GM12878 (cell line): ENCODE results near the gene TMOD2. TPM values are rescaled to one million over a fixed set of nuclear protein-coding genes. Genes with fewer than 3 reads are reported as not detected.

Experiments used
- ATAC-seq: fragments of 200-7000 bp; cut with Tn5 transposase; 3 replicates; pipeline ENCODE4 v1.9.1; 2020; ENCODE audit warnings: mild to moderate bottlenecking, moderate library complexity
- BruUV-seq: library from RNA; stranded (reverse); fragments of 400-500 nt; replicated peaks from 2 replicates; lab custom pipeline; 2021; lab: Mats Ljungman, UMichigan
- CTCF ChIA-PET: fragments of 300-600 bp; sonication (Branson Sonifier 250); formaldehyde crosslinking; extraction: SDS; loops from one replicate; lab custom pipeline; 2021; ENCODE audit warnings: inconsistent platforms; lab: Yijun Ruan, JAX
- POLR2A ChIA-PET: fragments of 350-600 bp; formaldehyde crosslinking; extraction: SDS; loops from one replicate; lab custom pipeline; 2021; ENCODE audit warnings: inconsistent platforms; lab: Charles Lee
- RAD21 ChIA-PET: fragments of 300-600 bp; sonication (Branson Sonifier 250); formaldehyde crosslinking; loops from one replicate; lab custom pipeline; 2023; ENCODE audit warnings: antibody characterized with exemption; ENCODE audit not compliant: unreplicated experiment; lab: Charles Lee
- SMC1A ChIA-PET: fragments of 300-600 bp; sonication (Branson Sonifier 250); formaldehyde crosslinking; loops from one replicate; lab custom pipeline; 2023; ENCODE audit not compliant: unreplicated experiment, uncharacterized antibody; lab: Charles Lee
- DNase-seq: peaks from one replicate; pipeline ENCODE4 v3.0.0-alpha.2; 2011; ENCODE audit warnings: low read depth, low spot score
- FAIRE-seq: peaks from 3 replicates; lab custom pipeline; 2011; peaks lifted over from hg19 to GRCh38; lab: Jason Lieb, UNC
- H2AFZ ChIP-seq: 2 replicates; pipeline ENCODE4 v1.6.0; 2011; ENCODE audit warnings: low read depth, low read length, control low read depth; ENCODE audit not compliant: control insufficient read depth
- H3K27ac ChIP-seq: 2 replicates; pipeline ENCODE4 v1.5.1; 2011; ENCODE audit warnings: control low read depth; ENCODE audit not compliant: control insufficient read depth, insufficient read depth
- H3K27me3 ChIP-seq, 2 experiments: replicated peaks in 1 of 2; 2 replicates each; pipeline versions ENCODE4 v1.6.0 to v1.6.1; 2011; ENCODE audit warnings: low read length in 1 of 2; ENCODE audit not compliant: control insufficient read depth in 2 of 2, insufficient read depth in 2 of 2
- H3K36me3 ChIP-seq, 2 experiments: 2 replicates each; pipeline ENCODE4 v1.5.1; 2011; ENCODE audit warnings: low read length in 1 of 2; ENCODE audit not compliant: control insufficient read depth in 2 of 2, insufficient read depth in 2 of 2
- H3K4me1 ChIP-seq: 2 replicates; pipeline ENCODE4 v1.6.1; 2011; ENCODE audit warnings: mild to moderate bottlenecking, low read length, moderate library complexity, mixed read lengths; ENCODE audit not compliant: control insufficient read depth, insufficient read depth
- H3K4me2 ChIP-seq: 2 replicates; pipeline ENCODE4 v1.6.0; 2011; ENCODE audit warnings: control low read depth; ENCODE audit not compliant: control insufficient read depth, insufficient read depth
- H3K4me3 ChIP-seq: fragments of 200-600 bp; sonication (generic); 2 replicates; pipeline ENCODE4 v1.5.1; 2016
- H3K79me2 ChIP-seq: 2 replicates; pipeline ENCODE4 v1.6.0; 2011; ENCODE audit warnings: low read length; ENCODE audit not compliant: control insufficient read depth, insufficient read depth
- H3K9ac ChIP-seq: 2 replicates; pipeline ENCODE4 v1.8.0; 2011; ENCODE audit warnings: low read length, control low read depth, mixed read lengths; ENCODE audit not compliant: control insufficient read depth, insufficient read depth
- H3K9me3 ChIP-seq: replicated peaks from 3 replicates; pipeline ENCODE4 v1.5.1; 2011; ENCODE audit warnings: mild to moderate bottlenecking, low read length; ENCODE audit not compliant: control insufficient read depth, insufficient read depth
- H4K20me1 ChIP-seq: 2 replicates; pipeline ENCODE4 v1.6.0; 2011; ENCODE audit not compliant: control insufficient read depth, insufficient read depth
- CBFB ChIP-seq: IDR thresholded peaks from 2 replicates; pipeline ENCODE4 v1.6.1; 2016; ENCODE audit warnings: antibody characterized with exemption, low read depth
- CBX3 ChIP-seq: fragments of 200-600 bp; sonication (generic); IDR thresholded peaks from 2 replicates; pipeline ENCODE4 v1.6.1; 2016; ENCODE audit warnings: low read depth, borderline replicate concordance
- ETV6 ChIP-seq, 2 experiments: fragments of 450-650 bp in 1 of 2; IDR thresholded peaks in 1 of 2; conservative IDR thresholded peaks in 1 of 2; 2 replicates each; pipeline ENCODE4 v1.6.1; 2014; ENCODE audit warnings: antibody characterized with exemption in 1 of 2, borderline replicate concordance in 1 of 2, low read depth in 1 of 2, mild to moderate bottlenecking in 1 of 2, moderate library complexity in 1 of 2
- GATAD2B ChIP-seq: fragments of 450-650 bp; conservative IDR thresholded peaks from 2 replicates; pipeline ENCODE4 v1.6.1; 2017; ENCODE audit warnings: low read depth, mild to moderate bottlenecking, moderate library complexity
- MTA2 ChIP-seq: fragments of 450-650 bp; IDR thresholded peaks from 2 replicates; pipeline ENCODE4 v1.6.1; 2016; ENCODE audit warnings: low read depth, mild to moderate bottlenecking, moderate library complexity
- NFXL1 ChIP-seq: fragments of 450-650 bp; IDR thresholded peaks from 2 replicates; pipeline ENCODE4 v1.6.1; 2017; ENCODE audit warnings: antibody characterized with exemption, mild to moderate bottlenecking, borderline replicate concordance
- POU2F2 ChIP-seq: IDR thresholded peaks from 3 replicates; pipeline ENCODE4 v1.6.1; 2011; ENCODE audit warnings: low read depth, mild to moderate bottlenecking, low read length, borderline replicate concordance
- RELA ChIP-seq: fragments of 450-650 bp; IDR thresholded peaks from 2 replicates; pipeline ENCODE4 v1.8.0; 2014; ENCODE audit warnings: borderline replicate concordance; ENCODE audit not compliant: partially characterized antibody
- SREBF1 ChIP-seq: IDR thresholded peaks from 2 replicates; pipeline ENCODE4 v1.6.1; 2012; ENCODE audit warnings: mild to moderate bottlenecking, low read length
- TCF12 ChIP-seq: IDR thresholded peaks from 2 replicates; pipeline ENCODE4 v1.6.1; 2011; ENCODE audit warnings: low read depth, mild to moderate bottlenecking, low read length
- TCF3 ChIP-seq: IDR thresholded peaks from 2 replicates; pipeline ENCODE4 v1.6.1; 2012; ENCODE audit warnings: low read depth, mild to moderate bottlenecking, low read length, borderline replicate concordance; ENCODE audit not compliant: insufficient read depth
- ZZZ3 ChIP-seq: IDR thresholded peaks from 2 replicates; pipeline ENCODE4 v1.6.1; 2011; ENCODE audit warnings: low read depth; ENCODE audit not compliant: control insufficient read depth, insufficient read length
- WGBS: methylation state at CpG from one replicate; pipeline ENCODE4 v1.1.6; 2016; ENCODE audit warnings: low lambda C conversion rate; ENCODE audit not compliant: insufficient replicate concordance, insufficient coverage; ENCODE audit errors: missing lambda C conversion rate; 5-methylcytosine and 5-hydroxymethylcytosine counted together
- in situ Hi-C: fragments of 300-500 bp; cut with MboI; formaldehyde crosslinking; loops from 9 replicates; pipeline ENCODE4 v1.14.3; 2018; ENCODE audit warnings: mixed read lengths
- intact Hi-C: fragments of 100-400 bp; cut with micrococcal nuclease; formaldehyde crosslinking; loops from one replicate; pipeline ENCODE4 v1.14.2; 2022; ENCODE audit not compliant: unreplicated experiment
- polyA plus RNA-seq, 11 experiments: library from polyadenylated mRNA; depleted of rRNA in 4 of 11; unstranded in 6 of 11; stranded (reverse) in 5 of 11; fragments of >200 nt; fragmentation: Nextera tagmentation in 4 of 11; fragmentation: Illumina TruSeq in 1 of 11; extraction: Ambion mirVana in 4 of 11; extraction: Trizol in 1 of 11; gene quantifications; 1 replicate in 1 of 11; 2 replicates in 10 of 11; pipeline versions ENCODE4 v1.2.1 to v1.2.3, GENCODE V29; 2011 to 2016; ENCODE audit warnings: inconsistent platforms in 2 of 11, missing spikeins in 2 of 11, low read depth in 1 of 11
- total RNA-seq, 4 experiments: library from RNA; depleted of rRNA in 3 of 4; stranded (reverse); fragments of >200 nt in 3 of 4; fragmentation: Illumina TruSeq in 1 of 4; extraction: Trizol in 1 of 4; gene quantifications; 2 replicates each; pipeline versions ENCODE4 v1.2.1 to v1.2.3, GENCODE V29; 2013 to 2021
- TF ChIP-seq, protein P1 (sequence below): IDR thresholded peaks from 2 replicates; pipeline ENCODE4 v1.6.1; 2012; ENCODE audit warnings: improper control_type of control experiment, low read depth, low read length; ENCODE audit not compliant: insufficient replicate concordance
- TF ChIP-seq, protein P2 (sequence below): IDR thresholded peaks from 2 replicates; pipeline ENCODE4 v1.6.1; 2012; ENCODE audit warnings: low read depth, low read length, improper control_type of control experiment
- TF ChIP-seq, protein P3 (sequence below): fragments of 450-650 bp; IDR thresholded peaks from 2 replicates; pipeline ENCODE4 v1.6.1; 2017; ENCODE audit warnings: borderline replicate concordance

TMOD2 gene
- total and polyA plus RNA-seq, 10 of the 15 experiments (the other 5 are each of a cell fraction or from before 2014, with no cell fraction given), result 0.61 to 15.2 (median 6.3) TPM

DNA sequence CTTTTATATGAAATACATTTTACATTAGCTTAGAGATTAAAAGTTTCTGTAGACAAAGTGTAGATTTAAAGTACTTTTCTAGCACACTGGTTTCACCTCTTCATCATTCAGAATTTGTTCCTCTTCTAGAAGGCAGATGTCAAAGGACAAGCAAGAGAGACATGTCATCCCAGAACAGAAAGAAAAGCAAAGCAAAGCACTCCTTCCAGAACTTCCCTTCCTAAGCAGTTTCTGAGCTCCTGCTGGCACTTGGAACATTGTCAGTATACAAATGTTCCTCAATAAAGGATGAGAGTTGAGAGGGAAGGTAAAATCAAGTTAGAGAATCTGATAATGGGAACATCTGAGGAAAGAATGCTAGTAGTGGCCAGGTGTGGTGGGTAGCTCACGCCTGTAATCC, 104.2 kb downstream of the TMOD2 start (continued):
- TF ChIP-seq, protein P1, sequence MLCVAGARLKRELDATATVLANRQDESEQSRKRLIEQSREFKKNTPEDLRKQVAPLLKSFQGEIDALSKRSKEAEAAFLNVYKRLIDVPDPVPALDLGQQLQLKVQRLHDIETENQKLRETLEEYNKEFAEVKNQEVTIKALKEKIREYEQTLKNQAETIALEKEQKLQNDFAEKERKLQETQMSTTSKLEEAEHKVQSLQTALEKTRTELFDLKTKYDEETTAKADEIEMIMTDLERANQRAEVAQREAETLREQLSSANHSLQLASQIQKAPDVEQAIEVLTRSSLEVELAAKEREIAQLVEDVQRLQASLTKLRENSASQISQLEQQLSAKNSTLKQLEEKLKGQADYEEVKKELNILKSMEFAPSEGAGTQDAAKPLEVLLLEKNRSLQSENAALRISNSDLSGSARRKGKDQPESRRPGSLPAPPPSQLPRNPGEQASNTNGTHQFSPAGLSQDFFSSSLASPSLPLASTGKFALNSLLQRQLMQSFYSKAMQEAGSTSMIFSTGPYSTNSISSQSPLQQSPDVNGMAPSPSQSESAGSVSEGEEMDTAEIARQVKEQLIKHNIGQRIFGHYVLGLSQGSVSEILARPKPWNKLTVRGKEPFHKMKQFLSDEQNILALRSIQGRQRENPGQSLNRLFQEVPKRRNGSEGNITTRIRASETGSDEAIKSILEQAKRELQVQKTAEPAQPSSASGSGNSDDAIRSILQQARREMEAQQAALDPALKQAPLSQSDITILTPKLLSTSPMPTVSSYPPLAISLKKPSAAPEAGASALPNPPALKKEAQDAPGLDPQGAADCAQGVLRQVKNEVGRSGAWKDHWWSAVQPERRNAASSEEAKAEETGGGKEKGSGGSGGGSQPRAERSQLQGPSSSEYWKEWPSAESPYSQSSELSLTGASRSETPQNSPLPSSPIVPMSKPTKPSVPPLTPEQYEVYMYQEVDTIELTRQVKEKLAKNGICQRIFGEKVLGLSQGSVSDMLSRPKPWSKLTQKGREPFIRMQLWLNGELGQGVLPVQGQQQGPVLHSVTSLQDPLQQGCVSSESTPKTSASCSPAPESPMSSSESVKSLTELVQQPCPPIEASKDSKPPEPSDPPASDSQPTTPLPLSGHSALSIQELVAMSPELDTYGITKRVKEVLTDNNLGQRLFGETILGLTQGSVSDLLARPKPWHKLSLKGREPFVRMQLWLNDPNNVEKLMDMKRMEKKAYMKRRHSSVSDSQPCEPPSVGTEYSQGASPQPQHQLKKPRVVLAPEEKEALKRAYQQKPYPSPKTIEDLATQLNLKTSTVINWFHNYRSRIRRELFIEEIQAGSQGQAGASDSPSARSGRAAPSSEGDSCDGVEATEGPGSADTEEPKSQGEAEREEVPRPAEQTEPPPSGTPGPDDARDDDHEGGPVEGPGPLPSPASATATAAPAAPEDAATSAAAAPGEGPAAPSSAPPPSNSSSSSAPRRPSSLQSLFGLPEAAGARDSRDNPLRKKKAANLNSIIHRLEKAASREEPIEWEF, result no peak
- no peak for TF ChIP-seq GATAD2B

DNA sequence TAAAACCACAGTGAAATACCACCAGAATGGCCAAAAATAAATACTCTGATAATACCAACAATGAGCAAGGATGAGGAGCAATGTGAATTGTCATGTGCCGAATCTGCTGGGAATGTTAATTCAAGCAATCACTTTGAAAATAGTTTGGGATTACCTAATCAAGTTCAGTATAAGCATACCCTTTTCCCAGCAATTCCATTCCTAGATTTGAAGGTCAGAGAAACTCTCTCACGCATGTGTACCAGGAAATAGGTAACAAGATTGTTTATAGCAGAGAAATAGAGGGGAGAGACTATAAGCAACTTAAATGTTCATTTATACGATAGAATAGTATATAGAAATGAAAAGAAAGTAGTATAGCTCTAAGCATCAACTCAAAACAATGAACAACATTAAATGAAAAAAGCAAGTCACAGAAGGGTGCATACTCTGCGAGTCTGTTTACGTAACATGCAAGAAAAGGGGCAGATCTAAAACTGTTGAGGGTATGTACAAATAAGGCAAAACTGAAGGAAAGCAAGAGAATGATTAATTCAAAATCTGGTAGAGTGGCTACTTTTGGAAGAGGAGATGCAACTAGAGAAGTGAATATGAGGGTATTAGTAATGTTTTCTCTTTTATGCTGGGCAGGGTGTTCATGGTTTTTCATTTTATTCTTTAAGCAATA, 105.5 kb downstream of the TMOD2 start:
- H3K9me3 ChIP-seq, result no peaks in the 10 kb centered on the region; the same call in 2 of the 3 replicates
- H3K27ac ChIP-seq, result no peak overlapping the region
- in situ Hi-C loops, result no loop called here
- RAD21 ChIA-PET, result interaction anchor here (1.2 kb wide), 1 partner anchor 19 kb away, joined by 3 read pairs; no protein-coding TSS in a partner anchor
- H3K4me3 ChIP-seq, result no peak overlapping the region
- ATAC-seq, result no peak
- H4K20me1 ChIP-seq, result no peaks in the 10 kb centered on the region
- CTCF ChIA-PET, result interaction anchor here (1.6 to 2.5 kb wide), 2 partner anchors 10 to 11 kb away, joined by 3 to 8 read pairs; no protein-coding TSS in a partner anchor
- SMC1A ChIA-PET, result interaction anchor here (0.6 to 6.7 kb wide), 2 partner anchors 14 to 1389 kb away, joined by 3 to 44 read pairs; no protein-coding TSS in a partner anchor
- FAIRE-seq, result no peak
- H2AFZ ChIP-seq, result no peak overlapping the region
- H3K9ac ChIP-seq, result no peak overlapping the region
- 91% methylated on average over 5 of the region's 5 CpGs for WGBS
- intact Hi-C loops, result no loop called here
- TSS peak; percentile 24 for BruUV-seq
- H3K36me3 ChIP-seq, result peaks cover 0 to 9% of the 10 kb centered on the region in 2 experiments; a peak in 1 of 4 replicates
- H3K27me3 ChIP-seq, result no peaks in the 10 kb centered on the region
- H3K79me2 ChIP-seq, result peaks cover 40% of the 10 kb centered on the region
- no peak overlapping the region for H3K4me2 ChIP-seq
- POLR2A ChIA-PET, result no interaction called here
- H3K4me1 ChIP-seq, result peaks cover 4% of the 10 kb centered on the region; the same call in 1 of the 2 replicates
- DNase-seq, result no peak
- TF ChIP-seq TCF3 (no peak), POU2F2 (no peak), MTA2 (no peak), NFXL1 (no peak), RELA (no peak), TCF12 (no peak), ETV6 (conservative IDR thresholded peaks at IDR 0.05 in 1 of 2, IDR thresholded peaks at IDR 0.05 in 1 of 2; ENCODE audit: borderline replicate concordance in 1 of 2, low read depth in 1 of 2) (no peak), CBFB (no peak), ZZZ3 (no peak), CBX3 (no peak), SREBF1 (no peak)
- TF ChIP-seq, protein P2, sequence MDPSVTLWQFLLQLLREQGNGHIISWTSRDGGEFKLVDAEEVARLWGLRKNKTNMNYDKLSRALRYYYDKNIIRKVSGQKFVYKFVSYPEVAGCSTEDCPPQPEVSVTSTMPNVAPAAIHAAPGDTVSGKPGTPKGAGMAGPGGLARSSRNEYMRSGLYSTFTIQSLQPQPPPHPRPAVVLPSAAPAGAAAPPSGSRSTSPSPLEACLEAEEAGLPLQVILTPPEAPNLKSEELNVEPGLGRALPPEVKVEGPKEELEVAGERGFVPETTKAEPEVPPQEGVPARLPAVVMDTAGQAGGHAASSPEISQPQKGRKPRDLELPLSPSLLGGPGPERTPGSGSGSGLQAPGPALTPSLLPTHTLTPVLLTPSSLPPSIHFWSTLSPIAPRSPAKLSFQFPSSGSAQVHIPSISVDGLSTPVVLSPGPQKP, result no peak
- TF ChIP-seq, protein P3, sequence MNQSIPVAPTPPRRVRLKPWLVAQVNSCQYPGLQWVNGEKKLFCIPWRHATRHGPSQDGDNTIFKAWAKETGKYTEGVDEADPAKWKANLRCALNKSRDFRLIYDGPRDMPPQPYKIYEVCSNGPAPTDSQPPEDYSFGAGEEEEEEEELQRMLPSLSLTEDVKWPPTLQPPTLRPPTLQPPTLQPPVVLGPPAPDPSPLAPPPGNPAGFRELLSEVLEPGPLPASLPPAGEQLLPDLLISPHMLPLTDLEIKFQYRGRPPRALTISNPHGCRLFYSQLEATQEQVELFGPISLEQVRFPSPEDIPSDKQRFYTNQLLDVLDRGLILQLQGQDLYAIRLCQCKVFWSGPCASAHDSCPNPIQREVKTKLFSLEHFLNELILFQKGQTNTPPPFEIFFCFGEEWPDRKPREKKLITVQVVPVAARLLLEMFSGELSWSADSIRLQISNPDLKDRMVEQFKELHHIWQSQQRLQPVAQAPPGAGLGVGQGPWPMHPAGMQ, result no peak
